NCI-H2081 treated with DMSO at 0.1 percent for 48 hours (cell line): ENCODE results near the gene TNFSF10.
"Not testable (repeated sequence)": the region's sequence is repeated elsewhere in the genome, so short reads cannot be mapped to it uniquely, and the experiment has no call there.

Source experiments
- DNase-seq: peaks from one replicate; lab custom pipeline; 2025; lab: John Stamatoyannopoulos, UW

Gene TNFSF10

DNA sequence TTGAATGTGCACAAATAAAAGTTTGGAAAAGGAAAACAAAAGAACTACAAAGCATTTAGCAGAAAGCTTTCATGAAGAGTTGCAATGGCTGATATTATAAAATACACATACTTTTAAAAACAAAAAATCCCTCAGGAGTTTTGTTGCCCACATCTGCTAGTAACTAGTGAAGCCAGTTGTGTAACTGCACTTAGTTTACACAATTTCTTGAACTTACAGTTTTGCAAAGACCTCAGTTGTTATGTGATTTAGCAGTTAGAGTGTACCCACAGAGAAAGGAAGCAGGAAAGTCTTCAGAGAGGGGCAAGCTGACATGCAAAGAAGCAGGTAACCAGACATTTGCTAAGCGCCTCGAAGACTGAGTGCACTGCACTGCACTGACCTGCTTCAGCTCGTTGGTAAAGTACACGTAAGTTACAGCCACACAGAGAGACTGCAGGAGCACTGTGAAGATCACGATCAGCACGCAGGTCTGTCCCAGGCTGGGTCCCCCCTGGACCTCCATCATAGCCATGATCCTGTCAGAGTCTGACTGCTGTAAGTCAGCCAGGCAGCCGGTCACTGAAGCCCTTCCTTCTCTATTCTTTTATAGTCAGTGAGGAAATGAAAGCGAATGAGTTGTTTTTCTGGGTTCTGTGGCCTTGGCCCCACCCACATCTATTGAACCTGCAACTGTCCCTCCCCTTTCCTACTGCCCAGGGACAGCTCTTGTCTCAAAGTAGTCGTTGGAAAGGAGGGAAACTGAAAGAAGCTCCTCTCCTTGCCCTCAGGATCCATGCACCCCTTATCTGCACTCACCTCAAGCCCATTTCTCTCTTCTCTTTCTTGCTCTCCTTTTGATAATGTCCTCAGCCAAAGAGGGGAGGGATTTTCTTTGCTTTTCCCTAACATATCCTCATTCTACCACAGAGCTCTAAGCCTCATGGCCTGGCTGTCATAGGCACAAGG is at the start of gene TNFSF10:
Gene TNFSF10 (minus strand): TSS at position 560 of the 948 bp plus-strand sequence. CDS start 46 bp downstream, at position 514.
- DNase-seq: no peak

DNA sequence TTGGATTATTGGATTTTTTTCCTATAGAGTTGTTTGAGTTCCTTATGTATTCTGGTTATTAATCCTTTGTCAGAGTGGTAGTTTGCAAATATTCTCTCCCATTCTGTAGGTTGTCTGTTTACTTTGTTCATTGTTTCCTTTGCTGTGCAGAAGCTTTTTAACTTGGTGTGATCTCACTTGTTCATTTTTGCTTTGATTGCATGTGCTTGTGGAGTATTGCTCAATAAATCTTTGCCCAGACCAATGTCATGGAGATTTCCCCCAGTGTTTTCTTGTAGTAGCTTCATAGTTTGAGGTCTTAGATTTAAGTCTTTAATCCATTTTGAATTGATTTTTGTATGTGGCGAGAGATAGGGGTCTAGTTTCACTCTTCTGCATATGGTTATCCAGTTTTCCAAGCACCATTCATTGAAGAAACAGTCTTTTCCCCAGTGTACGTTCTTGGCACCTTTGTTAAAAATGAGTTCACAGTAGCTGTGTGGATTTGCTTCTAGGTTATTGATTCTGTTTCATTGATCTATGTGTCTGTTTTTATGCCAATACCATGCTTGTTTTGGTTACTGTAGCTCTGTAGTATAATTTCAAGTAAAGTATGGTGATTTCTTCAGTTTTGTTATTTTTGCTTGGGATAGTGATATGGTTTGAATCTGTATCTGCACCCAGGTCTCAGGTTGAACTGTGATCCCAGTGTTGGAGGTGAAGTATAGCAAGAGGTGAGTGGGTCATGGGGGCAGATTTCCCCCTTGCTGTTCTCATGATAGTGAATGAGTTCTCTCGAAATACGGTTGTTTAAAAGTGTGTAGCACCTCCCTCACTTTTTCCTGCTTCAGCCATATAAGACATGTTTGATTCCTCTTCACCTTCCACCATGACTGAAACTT is 46.1 kb upstream of the TNFSF10 start:
- no peak for DNase-seq

DNA sequence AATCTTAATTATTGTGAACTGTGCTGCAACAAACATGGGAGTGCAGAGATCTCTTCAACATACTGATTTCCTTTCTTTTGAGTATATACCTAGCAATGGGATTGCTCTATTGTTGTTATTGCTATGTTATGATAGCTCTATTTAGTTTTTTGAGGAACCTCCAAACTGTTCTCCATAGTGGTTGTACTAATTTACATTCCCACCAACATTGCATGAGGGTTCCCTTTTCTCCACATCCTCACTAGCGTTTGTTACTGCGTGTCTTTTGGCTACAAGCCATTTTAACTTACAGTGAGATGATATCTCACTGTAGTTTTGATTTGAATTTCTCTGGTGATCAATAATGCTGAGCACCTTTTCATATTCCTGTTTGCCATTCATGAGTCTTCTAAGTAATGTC is 45.5 kb upstream of the TNFSF10 start:
- no peak for DNase-seq

DNA sequence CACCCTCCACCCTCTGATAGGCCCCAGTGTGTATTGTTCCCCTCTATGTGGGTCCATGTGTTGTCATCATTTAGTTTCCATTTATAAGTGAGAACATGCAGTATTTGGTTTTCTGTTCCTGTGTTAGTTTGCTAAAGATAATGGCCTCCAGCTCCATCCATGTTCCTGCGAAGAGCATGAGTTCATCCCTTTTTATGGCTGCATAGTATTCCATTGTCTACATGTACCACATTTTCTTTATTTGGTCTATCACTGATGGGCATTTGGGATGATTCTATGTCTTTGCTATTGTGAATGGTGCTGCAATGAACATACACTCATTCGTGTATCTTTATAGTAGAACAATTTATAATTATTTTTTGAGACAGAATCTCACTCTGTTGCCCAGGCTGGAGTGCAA is 43.6 kb upstream of the TNFSF10 start:
- DNase-seq: not testable (repeated sequence)

DNA sequence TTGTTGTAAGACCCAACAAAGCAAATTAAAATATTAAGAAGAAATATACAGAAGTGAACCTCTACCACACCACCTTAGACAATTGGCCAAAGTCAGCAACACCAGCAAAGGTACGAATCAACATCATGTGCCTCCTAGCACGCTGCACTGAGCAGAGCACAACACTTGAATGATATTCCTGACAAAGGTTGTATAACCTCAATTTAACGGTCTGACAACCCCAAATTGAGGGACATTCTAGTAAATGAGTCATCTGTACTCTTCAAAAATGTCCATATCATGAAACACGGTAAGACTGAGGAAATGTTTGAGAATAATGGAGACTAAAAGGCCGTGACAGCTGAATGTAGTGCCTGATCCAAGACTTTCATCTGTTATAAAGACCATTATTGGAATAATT is 41.3 kb upstream of the TNFSF10 start:
- DNase-seq: no peak

DNA sequence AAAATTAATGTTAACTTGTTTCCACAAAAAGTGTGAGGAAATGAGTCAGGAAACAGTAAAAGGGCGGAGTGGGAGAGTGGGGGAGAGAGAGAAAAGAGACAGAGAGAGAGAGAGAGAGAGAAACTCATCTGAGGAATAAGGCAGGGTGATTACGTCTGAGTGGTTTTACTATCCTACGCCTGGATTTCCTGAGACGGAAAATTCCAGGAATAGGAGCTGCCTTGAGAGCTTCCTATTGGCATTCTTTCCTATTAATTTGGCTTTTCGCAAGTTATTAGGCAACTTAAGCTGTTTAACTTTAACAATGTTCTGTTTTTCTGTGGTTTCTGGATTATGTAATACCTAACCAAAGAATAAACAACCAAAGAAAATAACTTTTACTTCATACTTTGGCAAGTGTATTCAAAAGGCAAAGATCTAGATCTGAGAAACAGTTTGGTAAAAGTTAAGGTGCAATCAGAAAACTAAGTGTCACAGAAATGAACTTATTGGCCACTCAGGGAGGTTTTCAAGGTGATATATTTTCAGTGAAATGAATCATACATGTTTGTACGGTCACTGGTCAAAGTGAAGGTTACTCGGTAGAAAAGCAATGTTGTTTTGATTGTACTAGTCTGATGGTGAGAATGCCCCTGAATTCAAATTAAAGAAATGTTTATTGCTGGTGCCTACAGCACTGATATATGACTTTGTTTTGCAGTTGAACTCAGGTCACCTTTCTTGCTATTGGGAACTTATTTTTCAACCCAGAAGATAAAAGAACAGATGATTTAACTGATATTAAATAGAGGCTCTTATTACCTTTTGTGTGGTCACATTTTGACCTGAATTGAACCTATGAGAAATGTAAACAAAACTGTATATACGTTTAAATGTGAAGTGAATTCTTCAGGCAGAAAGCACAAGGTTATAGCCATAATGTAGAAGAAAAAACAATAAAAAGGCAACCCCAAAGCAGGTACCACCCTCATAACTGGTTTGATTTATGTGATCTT is 39.9 kb upstream of the TNFSF10 start:
- no peak for DNase-seq

DNA sequence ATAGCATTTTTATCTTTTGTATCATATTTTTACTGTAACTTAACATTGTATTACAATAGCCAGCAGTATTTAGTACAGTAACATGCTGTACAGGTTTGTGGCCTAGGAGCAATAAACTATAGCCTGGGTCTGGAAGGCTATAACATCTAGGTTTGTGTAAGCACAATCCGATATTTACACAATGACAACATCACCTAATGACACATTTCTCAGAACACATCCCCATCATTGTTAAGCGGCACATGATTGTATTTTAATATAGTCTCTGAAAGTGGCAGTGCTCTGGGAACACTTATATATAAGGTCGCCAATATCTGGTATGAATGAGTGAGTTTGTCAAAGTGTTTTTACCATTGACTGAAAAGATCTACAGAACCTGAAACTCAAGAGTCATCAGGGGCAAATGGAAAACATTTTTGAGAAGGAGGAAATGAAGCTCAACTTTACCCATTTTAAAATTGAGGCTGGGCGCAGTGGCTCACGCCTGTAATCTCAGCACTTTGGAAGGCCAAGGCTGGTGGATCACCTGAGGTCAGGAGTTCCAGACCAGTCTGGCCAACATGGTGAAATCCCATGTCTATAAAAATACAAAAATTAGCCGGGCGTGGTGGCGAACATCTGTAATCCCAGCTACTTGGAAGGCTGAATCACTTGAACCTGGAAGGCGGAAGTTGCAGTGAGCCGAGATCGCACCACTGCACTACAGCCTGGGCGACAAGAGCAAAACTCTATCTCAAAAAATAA is 38.8 kb upstream of the TNFSF10 start:
- no peak for DNase-seq

DNA sequence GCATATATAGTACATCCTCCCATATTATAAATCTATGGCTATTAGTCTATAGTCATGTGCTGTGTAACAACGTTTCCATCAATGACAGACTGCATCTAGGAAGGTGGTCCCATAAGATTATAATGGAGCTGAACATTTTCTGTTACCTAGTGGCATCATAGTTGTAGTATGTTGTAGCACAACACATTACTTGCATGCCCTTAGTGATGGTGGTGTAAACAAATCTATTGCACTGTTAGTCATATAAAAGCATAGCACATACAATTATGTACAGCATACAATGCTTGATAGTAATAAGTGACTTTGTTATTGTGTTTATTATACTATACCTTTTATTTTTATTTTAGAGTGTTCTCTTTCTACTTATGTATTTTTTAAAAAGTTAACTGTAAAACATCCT is 37.4 kb upstream of the TNFSF10 start:
- DNase-seq: no peak

DNA sequence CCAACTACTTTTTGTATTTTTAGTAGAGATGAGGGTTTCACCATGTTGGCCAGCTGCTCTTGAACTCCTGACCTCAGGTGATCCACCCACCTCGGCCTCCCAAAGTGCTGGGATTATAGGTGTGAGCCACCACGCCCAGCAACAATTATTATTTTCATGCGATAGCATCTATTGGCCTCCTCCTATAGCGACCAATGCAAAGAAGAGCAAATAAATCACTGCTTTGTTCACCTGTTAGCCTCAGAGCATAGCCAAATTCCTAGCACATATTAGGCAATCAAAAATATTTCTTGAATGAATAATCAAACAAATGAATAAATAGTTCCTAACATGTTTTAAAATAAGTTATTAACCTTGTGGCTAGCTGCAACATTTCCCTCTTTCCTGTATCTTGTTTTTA is 36.8 kb upstream of the TNFSF10 start:
- no peak for DNase-seq

DNA sequence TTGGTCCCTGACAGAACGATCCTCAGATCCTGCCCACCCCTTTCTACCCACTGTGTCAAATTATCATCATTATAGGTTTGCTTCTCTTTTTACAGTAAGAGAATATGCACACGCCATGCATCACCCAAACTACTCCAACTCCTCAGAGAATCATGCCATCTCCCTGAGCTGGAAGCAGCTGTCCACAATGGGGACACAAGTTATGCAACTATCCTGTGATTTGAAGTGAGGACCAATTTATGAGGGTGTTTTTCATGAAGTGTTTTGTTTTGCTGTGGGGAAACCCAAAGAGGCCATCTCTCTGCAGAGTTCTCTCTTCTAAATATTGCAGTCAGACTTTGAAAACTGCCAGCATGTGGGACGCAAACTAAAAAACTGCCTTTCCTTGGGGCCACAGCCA is 35.8 kb upstream of the TNFSF10 start:
- DNase-seq: no peak

DNA sequence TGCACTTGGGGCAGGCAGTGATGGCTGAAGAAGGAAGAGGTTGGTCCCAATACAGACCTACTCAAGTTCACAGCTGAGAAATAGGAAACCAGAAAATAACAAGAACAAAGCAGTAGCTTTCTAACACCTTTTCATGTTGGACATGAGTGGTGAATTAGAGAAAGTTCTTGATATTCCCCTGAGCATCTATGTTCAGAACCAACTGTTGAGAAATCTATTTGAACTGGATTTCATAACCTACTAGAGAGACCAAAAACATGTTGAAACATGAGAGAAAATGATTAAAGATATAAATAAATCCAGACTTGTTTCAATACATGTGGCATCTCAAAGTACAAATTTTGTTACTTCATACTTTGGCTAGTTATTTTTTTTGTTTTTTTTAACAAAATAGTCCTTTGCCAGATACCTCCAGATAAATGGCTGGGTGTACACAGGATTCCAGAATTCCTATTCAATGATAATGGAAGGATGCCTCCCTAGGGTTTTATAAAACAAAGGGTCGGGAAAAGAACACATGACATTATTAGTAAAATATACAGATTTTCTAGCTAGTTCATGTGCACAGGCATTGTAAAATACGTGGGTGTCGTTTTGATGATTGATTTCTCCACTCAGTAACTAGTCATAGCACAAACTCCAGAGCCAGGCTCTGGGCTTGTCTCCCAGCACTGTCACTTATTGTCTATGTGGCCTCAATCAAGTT is 34.4 kb upstream of the TNFSF10 start:
- no peak for DNase-seq

DNA sequence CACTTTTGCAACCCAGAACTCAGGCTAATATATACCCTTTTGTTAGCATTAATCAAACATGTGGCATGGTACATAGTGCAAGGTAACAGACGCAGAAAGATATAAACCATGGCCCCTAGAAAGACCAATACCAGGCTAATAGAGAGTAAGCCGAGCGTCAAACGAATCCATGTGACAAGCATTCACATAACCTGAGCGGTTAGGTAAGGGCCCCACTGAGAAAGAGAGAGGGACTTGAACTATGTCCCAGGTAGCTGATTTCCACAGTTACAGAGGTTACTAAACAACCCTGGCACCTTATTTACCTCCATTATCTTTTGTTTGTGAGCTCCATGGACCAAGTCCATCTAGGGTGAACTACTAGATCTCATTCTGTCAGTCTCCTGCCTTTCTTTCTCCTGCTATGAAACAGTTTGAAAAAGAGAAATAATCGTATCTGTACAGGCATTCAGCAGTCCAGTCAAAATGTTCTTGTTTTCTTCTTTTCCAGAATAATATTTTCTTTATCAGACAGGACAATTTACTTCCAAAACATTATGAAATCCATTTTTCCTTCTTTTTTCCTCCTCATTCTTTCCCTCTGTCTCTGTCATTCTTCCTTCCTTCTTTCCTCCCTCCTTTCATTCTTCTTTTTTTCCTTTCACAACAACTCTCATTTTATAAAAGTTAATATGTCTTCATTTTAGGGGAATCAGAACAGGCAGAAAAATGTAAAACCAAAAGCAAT is 30.5 kb upstream of the TNFSF10 start:
- no peak for DNase-seq

DNA sequence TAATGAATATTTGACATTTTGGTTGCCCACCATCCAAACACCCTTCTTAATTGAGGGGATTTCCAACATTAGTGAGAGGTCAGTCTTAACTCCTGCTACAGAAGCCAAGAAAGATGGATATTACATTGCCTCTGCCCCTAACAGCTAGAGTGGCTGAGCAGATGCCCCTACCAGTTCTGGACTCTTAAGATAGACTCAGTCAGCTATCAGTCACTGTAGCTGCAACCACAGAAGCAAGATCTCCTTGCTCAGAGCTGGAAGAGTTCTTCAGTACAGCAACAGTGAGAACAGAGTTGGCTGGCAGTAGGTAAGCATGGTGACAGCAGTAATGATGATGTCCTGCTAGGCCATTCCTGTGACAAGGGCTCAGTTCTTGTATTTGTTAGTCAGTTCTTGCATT is 29.4 kb upstream of the TNFSF10 start:
- no peak for DNase-seq

DNA sequence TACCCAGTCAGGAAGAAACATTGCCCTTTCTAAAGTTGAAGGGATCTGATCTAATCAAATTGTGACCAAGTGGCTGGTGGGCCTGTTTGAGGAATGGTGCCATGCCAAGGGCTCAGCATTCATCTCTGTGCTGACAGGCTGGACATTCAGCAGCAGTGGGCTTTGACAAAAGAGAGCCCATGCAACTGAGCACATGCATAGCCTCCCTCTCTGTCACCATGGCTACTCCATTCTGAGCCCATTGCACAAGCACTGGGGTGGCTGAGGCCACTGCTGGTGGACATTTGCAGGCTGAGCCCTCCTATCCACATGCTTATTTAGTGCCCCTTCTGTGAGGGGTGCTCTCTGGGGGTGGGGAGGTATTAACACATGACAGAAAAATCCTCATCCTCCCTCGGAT is 28.6 kb upstream of the TNFSF10 start:
- no peak for DNase-seq

DNA sequence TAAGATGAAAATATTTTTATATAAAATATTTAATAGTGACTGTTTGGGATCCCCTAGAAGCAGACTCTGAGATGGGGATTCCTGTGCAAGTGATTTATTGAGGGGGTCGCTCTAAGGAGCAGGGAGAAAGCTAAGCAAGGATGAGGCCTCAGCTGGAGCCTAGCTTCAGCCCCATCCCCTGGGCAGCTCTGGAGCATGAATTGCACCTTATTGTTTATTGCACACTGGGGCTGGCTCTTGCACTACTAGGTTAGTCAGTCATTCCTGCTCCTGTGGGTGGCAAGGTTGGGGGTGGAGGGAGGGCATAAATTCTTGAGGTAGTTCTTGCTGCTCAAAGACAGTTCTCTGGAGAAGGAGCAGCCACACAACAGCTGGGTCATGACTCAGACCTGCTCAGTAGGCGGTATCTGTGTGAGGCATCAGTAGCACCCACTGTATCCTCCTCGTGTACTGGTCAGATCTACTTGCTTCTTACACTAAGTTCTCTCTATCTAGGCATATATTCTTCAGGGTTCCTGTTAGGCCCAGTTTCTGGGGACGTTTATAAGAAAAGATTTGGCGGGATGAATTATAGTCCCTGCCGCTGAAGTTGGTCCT is 27.2 kb upstream of the TNFSF10 start:
- DNase-seq: no peak

DNA sequence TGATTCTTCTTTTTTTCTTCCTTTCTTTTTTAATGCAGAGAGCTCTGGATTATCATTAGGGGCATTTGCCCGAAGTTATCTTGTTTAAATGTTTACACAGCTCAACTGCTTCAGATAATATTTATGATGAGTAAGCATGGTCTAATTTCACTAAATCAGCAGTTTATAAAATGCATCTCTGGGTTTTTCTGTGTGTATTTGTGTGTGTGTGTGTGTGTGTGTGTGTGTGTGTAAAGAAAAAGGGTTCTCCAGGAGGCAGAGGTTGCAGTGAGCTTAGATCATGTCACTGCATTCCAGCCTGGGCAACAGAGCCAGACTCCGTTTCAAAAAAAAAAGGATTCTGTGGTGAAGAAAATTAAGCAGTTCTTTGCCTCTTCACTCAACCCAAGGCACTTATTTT is 25.9 kb upstream of the TNFSF10 start:
- no peak for DNase-seq

DNA sequence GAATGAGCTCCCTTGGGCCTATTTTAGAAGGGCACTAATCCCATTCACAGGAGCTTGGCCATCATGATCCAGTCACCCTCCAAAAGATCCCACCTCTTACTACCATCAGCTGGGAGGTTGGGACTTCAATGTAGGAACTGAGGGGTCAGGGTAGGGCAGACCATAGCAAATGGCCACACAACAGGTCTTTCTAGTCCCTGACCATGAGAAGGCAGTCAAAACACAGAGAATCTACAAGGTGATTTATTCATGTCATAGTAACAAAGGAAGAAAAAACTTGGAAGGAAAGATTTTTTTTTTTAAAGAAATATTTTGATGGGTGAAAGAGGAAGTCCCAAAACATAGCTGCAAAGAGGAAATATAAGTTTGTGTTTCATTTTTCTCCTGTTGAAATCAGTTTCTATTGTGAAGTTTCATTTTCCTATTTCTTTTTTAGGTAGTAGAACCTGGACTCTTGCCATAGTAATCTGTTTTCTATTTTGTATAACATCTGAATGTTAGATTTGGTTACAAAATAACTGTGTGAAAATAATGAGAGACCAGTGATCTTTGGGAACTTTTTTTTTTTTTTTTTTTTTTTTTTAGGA is 23.5 kb upstream of the TNFSF10 start:
- DNase-seq: no peak

DNA sequence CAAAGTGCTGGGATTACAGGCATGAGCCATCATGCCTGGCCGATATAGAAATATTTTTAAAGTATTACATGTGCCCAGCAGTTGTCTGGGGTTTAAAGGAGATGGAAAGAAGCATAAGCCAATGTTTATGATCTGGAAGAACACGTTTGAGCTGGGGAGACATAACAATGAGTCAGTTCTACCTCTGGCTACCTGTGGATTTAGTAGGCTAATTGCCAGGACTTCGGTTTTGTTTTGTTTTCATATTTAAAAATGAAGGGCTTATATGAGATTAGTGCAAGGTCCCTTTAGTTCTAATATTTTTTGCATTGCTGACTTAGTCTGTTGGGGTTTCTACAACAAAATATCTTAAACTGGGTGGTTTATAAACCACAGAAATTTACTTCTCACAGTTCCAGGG is 22.9 kb upstream of the TNFSF10 start:
- DNase-seq: no peak

DNA sequence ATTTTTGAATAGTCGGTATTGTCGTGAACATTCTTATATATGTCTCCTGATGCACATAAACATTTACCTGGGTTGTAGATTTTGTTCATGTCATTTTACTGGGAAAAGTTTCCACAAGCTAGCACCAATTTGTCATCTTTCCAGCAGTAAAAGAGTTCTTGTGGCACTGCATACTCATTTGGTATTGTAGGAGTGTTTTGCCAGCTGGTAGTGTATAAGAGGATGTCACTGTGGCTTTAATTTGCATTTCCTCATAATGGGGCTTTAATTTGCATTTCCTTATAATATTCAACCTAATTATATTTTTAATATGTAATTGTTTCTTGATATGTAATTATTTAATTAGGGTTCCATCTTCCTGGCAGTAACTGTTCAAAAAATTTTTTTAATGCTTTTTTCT is 21.2 kb upstream of the TNFSF10 start:
- DNase-seq: no peak
